ENCODE results near the gene RBFOX2. TPM values are rescaled to one million over a fixed set of nuclear protein-coding genes. Genes with fewer than 3 reads are reported as not detected.

Gene RBFOX2
- total and polyA plus RNA-seq, 2 of the 8 experiments (the other 6 are each of a cell fraction or from before 2014, with no cell fraction given), result 121 to 122 TPM

DNA sequence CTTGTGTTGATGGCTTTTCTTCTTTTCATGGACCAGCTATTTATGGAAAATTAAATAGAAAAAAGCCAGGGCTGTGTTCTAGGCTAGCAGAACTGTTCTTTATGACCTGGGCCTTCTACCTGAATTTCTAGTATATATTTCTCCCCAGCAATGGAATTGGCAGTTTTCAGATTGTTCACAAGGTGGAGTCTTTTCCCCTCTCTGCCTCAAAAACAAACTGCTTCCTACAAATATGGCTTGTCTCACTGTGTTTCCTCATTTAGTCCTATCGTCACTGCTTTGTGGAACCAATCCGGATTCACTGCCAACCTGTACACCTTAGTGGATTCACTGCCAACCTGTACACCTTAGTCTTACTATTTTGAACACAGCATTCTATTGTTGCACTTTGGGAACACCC, 316.0 kb downstream of the RBFOX2 start (continued):
- TF ChIP-seq EGR1 (IDR thresholded peaks at IDR 0.05; ENCODE audit: borderline replicate concordance, low read depth, low read length), result no peak

Measured in H1 (cell line).